GM12864 (cell line): ENCODE measurements around the gene ZNF774.

Source experiments
- DNase-seq: peaks from one replicate; pipeline ENCODE4 v3.0.0-alpha.2; 2011; ENCODE audit warnings: low read depth
- H3K4me3 ChIP-seq: 2 replicates; pipeline ENCODE4 v1.5.1; 2011; ENCODE audit warnings: mild to moderate bottlenecking, low read depth, low read length, control low read depth
- TF ChIP-seq, protein P1 (sequence below): IDR thresholded peaks from 2 replicates; pipeline ENCODE4 v1.5.1; 2011; ENCODE audit warnings: low read depth, mild to moderate bottlenecking, moderate library complexity, low read length, control low read depth, inconsistent platforms; ENCODE audit errors: missing control alignments

The ZNF774 gene

DNA sequence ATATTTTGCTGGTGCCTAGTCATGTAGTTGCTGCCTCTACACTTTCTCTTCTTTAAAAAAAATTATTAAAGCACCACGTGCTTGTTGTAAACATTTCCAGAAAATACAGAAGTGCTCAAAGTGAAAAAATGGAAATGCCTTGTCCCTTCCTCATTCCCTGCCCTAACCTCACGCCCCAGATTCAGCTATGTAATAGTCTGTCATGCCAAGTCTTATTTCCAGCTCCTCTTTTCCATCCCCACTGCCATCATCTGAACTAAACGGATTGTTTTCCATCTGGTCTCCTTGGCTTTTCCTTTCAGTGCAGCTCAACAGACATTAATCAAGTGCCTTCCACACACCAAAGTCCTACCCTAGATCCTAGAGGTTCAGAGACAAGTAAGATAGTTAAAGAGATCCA is 15.5 kb downstream of the ZNF774 start:
- TF ChIP-seq, protein P1, sequence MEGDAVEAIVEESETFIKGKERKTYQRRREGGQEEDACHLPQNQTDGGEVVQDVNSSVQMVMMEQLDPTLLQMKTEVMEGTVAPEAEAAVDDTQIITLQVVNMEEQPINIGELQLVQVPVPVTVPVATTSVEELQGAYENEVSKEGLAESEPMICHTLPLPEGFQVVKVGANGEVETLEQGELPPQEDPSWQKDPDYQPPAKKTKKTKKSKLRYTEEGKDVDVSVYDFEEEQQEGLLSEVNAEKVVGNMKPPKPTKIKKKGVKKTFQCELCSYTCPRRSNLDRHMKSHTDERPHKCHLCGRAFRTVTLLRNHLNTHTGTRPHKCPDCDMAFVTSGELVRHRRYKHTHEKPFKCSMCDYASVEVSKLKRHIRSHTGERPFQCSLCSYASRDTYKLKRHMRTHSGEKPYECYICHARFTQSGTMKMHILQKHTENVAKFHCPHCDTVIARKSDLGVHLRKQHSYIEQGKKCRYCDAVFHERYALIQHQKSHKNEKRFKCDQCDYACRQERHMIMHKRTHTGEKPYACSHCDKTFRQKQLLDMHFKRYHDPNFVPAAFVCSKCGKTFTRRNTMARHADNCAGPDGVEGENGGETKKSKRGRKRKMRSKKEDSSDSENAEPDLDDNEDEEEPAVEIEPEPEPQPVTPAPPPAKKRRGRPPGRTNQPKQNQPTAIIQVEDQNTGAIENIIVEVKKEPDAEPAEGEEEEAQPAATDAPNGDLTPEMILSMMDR: no peak
- no peak for DNase-seq
- no peak overlapping the region for H3K4me3 ChIP-seq

DNA sequence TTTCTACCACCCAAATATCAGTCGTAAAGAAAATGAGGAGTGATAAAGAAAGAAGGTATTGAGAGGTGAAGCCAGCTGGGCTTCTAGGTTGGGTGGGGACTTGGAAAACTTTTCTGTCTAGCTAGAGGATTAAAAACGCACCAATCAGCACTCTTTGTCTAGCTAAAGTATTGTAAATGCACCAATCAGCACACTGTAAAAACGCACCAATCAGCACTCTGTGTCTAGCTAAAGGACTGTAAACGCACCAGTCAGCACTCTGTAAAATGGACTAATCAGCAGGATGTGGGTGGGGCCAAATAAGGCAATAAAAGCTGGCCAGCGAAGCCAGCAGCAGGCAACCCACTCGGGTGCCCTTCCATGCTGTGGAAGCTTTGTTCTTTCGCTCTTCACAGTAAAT is 23.0 kb downstream of the ZNF774 start:
- no peak for DNase-seq
- TF ChIP-seq, protein P1: no peak
- H3K4me3 ChIP-seq: no peak overlapping the region

GRCh38 chr15:90376789-90377188 is 24.7 kb downstream of the ZNF774 start:
- H3K4me3 ChIP-seq: no peak overlapping the region
- DNase-seq: no peak
- TF ChIP-seq, protein P1: no peak

DNA sequence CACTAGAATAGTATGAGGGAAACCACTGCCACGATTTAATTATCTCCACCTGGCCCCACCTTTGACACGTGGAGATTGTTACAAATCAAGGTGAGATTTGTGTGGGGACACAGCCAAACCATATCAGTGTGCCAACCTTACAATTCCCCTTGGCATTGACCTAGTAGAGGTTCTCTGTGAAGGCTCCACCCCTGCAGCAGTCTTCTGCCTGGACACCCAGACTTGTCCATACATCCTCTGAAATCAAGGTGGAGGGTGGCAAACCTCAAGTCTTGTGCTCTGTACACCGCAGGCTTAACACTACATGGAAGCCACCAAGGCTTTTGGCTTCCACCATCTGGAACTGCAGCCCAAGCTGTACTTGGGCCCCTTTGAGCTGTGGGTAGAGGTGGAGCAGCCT is 27.2 kb downstream of the ZNF774 start:
- TF ChIP-seq, protein P1: no peak
- no peak overlapping the region for H3K4me3 ChIP-seq
- no peak for DNase-seq

DNA sequence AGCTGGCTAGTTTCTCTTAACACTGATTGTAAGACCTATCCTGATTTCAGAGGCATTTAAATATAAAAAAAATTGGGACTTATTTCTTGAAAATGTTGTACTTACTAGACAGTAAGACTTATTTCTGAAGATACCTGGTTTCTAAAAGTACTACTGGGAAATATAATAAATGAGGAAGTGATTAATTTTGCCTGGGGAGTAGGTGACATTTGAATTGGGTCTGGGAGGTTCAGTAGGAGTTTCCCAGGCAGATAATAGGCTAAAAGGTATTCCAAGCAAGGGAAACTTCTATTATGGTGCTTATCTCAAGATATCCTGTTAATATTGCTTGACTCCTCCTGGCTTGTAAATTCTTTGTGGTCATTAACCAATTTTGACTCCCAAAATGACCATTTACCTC is 29.4 kb downstream of the ZNF774 start:
- no peak for DNase-seq
- TF ChIP-seq, protein P1: no peak
- H3K4me3 ChIP-seq: no peak overlapping the region

DNA sequence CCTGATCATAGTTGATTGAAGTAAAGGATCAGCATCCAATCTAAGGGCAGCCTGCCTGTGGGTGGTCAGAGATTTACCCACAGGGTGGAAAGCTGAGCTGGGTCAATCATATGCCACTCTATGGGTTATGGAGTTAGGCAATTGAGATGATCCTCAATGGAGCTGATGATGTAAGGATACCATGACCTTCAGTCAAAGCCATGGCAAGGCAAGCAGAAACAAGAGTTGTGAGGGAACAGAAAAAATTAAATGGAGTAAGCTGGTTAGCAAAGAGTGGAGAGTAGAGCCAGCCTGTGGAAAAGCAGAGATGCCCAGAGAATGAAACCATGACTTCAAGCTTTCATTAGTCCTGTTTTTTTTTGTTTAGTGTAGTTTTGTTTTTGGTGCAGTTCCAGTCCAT is 30.2 kb downstream of the ZNF774 start:
- no peak overlapping the region for H3K4me3 ChIP-seq
- TF ChIP-seq, protein P1: no peak
- no peak for DNase-seq

GRCh38 chr15:90386221-90386620 is 34.1 kb downstream of the ZNF774 start:
- H3K4me3 ChIP-seq: no peak overlapping the region
- TF ChIP-seq, protein P1: no peak
- no peak for DNase-seq
